MM.1S (cell line): ENCODE data around the gene SETD2.

Experiments used
- DNase-seq: peaks from one replicate; pipeline ENCODE4 v3.0.0-alpha.2; 2015
- H2AFZ ChIP-seq: fragments of 300-600 bp; sonication (generic); 2 replicates; pipeline ENCODE4 v1.6.0; 2016; ENCODE audit warnings: antibody characterized with exemption, low read length
- H3F3A ChIP-seq: fragments of 300-600 bp; sonication (generic); 2 replicates; pipeline ENCODE4 v1.6.1; 2016; ENCODE audit warnings: mild to moderate bottlenecking, antibody characterized with exemption, low read length, moderate library complexity, mixed read lengths; ENCODE audit not compliant: insufficient read depth
- H3K27ac ChIP-seq: fragments of 300-600 bp; sonication (generic); 2 replicates; pipeline ENCODE4 v1.5.1; 2016; ENCODE audit warnings: mild to moderate bottlenecking, low read length
- H3K27me3 ChIP-seq: fragments of 300-600 bp; sonication (generic); replicated peaks from 2 replicates; pipeline ENCODE4 v1.6.0; 2016; ENCODE audit warnings: low read length; ENCODE audit not compliant: insufficient read depth
- H3K36me3 ChIP-seq: fragments of 300-600 bp; sonication (generic); replicated peaks from 2 replicates; pipeline ENCODE4 v1.6.1; 2016; ENCODE audit warnings: mild to moderate bottlenecking, low read length, mixed read lengths; ENCODE audit not compliant: insufficient read depth
- H3K4me1 ChIP-seq: fragments of 300-600 bp; sonication (generic); 2 replicates; pipeline ENCODE4 v1.6.1; 2016; ENCODE audit warnings: low read length, mixed read lengths
- H3K4me2 ChIP-seq: fragments of 300-600 bp; sonication (generic); 2 replicates; pipeline ENCODE4 v1.6.0; 2016; ENCODE audit warnings: low read depth, low read length
- H3K4me3 ChIP-seq: fragments of 300-600 bp; sonication (generic); 2 replicates; pipeline ENCODE4 v1.5.1; 2016; ENCODE audit warnings: low read length, mixed read lengths
- H3K79me2 ChIP-seq: fragments of 300-600 bp; sonication (generic); 2 replicates; pipeline ENCODE4 v1.6.1; 2016; ENCODE audit warnings: mixed run types, low read length, mixed read lengths
- H3K9ac ChIP-seq: fragments of 300-600 bp; sonication (generic); 2 replicates; pipeline ENCODE4 v1.6.1; 2016; ENCODE audit warnings: low read length, mixed read lengths
- H3K9me2 ChIP-seq: fragments of 300-600 bp; sonication (generic); replicated peaks from 2 replicates; pipeline ENCODE4 v1.6.1; 2016; ENCODE audit warnings: mild to moderate bottlenecking, low read length, mixed read lengths; ENCODE audit not compliant: insufficient read depth
- H3K9me3 ChIP-seq: fragments of 300-600 bp; sonication (generic); replicated peaks from 2 replicates; pipeline ENCODE4 v1.6.1; 2016; ENCODE audit warnings: mild to moderate bottlenecking, low read length, mixed read lengths; ENCODE audit not compliant: insufficient read depth
- H4K20me1 ChIP-seq: fragments of 300-600 bp; sonication (generic); 2 replicates; pipeline ENCODE4 v1.6.1; 2016; ENCODE audit warnings: mild to moderate bottlenecking, low read length, moderate library complexity, mixed read lengths; ENCODE audit not compliant: insufficient read depth
- EZH2 ChIP-seq: fragments of 300-600 bp; sonication (generic); optimal IDR thresholded peaks from 2 replicates; pipeline ENCODE3; 2017; ENCODE audit warnings: low read depth, mild to moderate bottlenecking, antibody characterized with exemption, low read length, mixed read lengths
- EZH2phosphoT487 ChIP-seq: fragments of 300-600 bp; sonication (generic); IDR thresholded peaks from 2 replicates; pipeline ENCODE4 v1.6.1; 2018; ENCODE audit warnings: antibody characterized with exemption, low read length
- TF ChIP-seq, protein P1 (sequence below): fragments of 300-600 bp; sonication (generic); IDR thresholded peaks from 2 replicates; pipeline ENCODE4 v1.5.1; 2016; ENCODE audit warnings: antibody characterized with exemption, low read length, mixed read lengths

SETD2 gene

GRCh38 chr3:46971151-46971550 lies 192.8 kb downstream of the SETD2 start:
- Histone ChIP-seq H3K79me2 (peaks cover 99% of the 10 kb centered on the region), H3K9me2 (no peaks in the 10 kb centered on the region), H3K4me2 (peak overlapping the region; percentile 10; the same call in 1 of the 2 replicates), H3K9ac (no peak overlapping the region), H3K4me3 (no peak overlapping the region), H3K9me3 (no peaks in the 10 kb centered on the region), H3K27ac (peak overlapping the region; percentile 27; the same call in 1 of the 2 replicates), H3K4me1 (peaks cover 35% of the 10 kb centered on the region), H4K20me1 (peaks cover 62% of the 10 kb centered on the region), H2AFZ (no peak overlapping the region), H3F3A (peaks cover 17% of the 10 kb centered on the region; the same call in 1 of the 2 replicates), H3K36me3 (no peaks in the 10 kb centered on the region), H3K27me3 (no peaks in the 10 kb centered on the region)
- no peak for DNase-seq
- TF ChIP-seq, protein P1, sequence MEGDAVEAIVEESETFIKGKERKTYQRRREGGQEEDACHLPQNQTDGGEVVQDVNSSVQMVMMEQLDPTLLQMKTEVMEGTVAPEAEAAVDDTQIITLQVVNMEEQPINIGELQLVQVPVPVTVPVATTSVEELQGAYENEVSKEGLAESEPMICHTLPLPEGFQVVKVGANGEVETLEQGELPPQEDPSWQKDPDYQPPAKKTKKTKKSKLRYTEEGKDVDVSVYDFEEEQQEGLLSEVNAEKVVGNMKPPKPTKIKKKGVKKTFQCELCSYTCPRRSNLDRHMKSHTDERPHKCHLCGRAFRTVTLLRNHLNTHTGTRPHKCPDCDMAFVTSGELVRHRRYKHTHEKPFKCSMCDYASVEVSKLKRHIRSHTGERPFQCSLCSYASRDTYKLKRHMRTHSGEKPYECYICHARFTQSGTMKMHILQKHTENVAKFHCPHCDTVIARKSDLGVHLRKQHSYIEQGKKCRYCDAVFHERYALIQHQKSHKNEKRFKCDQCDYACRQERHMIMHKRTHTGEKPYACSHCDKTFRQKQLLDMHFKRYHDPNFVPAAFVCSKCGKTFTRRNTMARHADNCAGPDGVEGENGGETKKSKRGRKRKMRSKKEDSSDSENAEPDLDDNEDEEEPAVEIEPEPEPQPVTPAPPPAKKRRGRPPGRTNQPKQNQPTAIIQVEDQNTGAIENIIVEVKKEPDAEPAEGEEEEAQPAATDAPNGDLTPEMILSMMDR = no peak
- TF ChIP-seq EZH2 = no peak
- TF ChIP-seq EZH2phosphoT487 = no peak

DNA sequence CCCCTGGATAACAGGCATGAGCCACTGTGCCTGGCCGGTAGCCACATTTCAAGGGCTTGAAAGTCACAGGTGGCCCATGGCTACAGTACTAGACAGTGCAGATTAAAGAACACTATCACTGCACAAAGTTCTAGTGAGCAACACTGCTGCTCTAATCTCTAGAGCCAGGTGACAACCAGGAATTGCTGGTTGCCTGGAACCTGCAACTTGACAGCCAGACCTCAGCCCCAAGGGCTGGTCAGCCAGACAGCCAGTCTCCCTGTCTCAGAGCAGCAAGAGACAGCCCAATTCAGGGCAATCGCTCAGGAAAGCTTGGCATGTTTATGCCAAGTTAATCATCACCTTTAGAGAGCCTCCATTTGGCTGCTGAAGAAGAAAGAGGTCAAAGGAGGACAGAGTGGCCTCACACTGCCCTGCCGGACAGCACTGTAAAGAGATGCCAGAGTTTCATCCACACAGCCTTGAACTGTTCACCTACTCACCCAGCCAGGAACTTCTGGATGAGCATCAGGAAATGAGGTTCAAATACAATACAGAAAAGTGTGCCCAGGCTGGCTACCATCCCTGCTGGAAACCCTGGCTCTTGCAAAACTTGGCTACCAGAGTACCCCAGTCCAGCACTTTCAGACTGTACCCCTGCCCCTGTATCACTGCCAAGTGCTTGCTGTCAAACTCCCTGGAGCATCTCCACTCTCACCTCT lies 193.4 kb downstream of the SETD2 start:
- DNase-seq = no peak
- Histone ChIP-seq H3K4me3 (no peak overlapping the region), H2AFZ (no peak overlapping the region), H3K79me2 (peaks cover 99% of the 10 kb centered on the region), H3K4me2 (no peak overlapping the region), H3F3A (peaks cover 17% of the 10 kb centered on the region; the same call in 1 of the 2 replicates), H3K27me3 (no peaks in the 10 kb centered on the region), H3K9ac (no peak overlapping the region), H3K9me2 (no peaks in the 10 kb centered on the region), H3K27ac (no peak overlapping the region), H3K36me3 (no peaks in the 10 kb centered on the region), H3K4me1 (peaks cover 35% of the 10 kb centered on the region), H4K20me1 (peaks cover 67% of the 10 kb centered on the region), H3K9me3 (no peaks in the 10 kb centered on the region)
- TF ChIP-seq EZH2phosphoT487 (no peak), EZH2 (no peak)
- TF ChIP-seq, protein P1 = no peak

DNA sequence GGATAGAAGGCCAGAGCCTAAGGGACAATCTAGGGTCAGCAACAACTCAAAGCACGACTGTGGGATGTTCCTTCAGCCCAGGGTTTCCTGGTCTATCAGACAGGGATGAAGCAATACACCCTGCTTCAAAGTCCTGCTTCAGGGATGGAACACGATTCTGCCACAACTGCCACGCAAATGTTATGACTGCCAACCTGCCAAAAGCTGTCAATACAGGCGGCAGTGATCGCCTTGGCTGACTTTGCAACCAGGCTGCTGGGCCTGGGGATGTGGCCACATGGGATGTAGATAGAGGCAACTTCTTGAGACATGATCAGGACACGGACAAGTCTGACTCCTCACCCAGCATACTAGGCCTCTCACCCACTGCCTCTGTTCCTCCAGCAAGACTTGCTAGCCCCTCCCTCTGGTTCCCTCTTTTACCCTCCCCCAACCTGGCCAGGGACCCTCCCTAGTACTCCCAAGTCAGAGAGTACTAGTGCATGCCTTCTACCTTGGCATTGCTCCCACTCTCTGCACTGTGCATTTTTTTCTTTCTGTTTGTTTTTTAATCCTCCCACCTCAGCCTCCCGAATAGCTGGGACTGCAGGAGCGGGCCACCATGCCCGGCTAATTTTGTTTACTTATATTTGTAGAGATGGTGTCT lies 195.0 kb downstream of the SETD2 start:
- Histone ChIP-seq H2AFZ (no peak overlapping the region), H3K4me3 (no peak overlapping the region), H3K9ac (no peak overlapping the region), H3K27ac (no peak overlapping the region), H3K79me2 (peaks cover 90% of the 10 kb centered on the region), H4K20me1 (peaks cover 62% of the 10 kb centered on the region), H3K9me2 (no peaks in the 10 kb centered on the region), H3K4me2 (no peak overlapping the region), H3K4me1 (peaks cover 26% of the 10 kb centered on the region), H3K9me3 (no peaks in the 10 kb centered on the region), H3K27me3 (no peaks in the 10 kb centered on the region), H3K36me3 (no peaks in the 10 kb centered on the region), H3F3A (peaks cover 17% of the 10 kb centered on the region; the same call in 1 of the 2 replicates)
- no peak for TF ChIP-seq EZH2
- TF ChIP-seq, protein P1 = no peak
- no peak for TF ChIP-seq EZH2phosphoT487
- no peak for DNase-seq
